MM.1S (cell line): ENCODE measurements around the gene PPIH.
"Not testable (repeated sequence)": the region's sequence is repeated elsewhere in the genome, so short reads cannot be mapped to it uniquely, and the experiment has no call there.

Source experiments
- DNase-seq: peaks from one replicate; pipeline ENCODE4 v3.0.0-alpha.2; 2015
- H2AFZ ChIP-seq: fragments of 300-600 bp; sonication (generic); 2 replicates; pipeline ENCODE4 v1.6.0; 2016; ENCODE audit warnings: antibody characterized with exemption, low read length
- H3F3A ChIP-seq: fragments of 300-600 bp; sonication (generic); 2 replicates; pipeline ENCODE4 v1.6.1; 2016; ENCODE audit warnings: mild to moderate bottlenecking, antibody characterized with exemption, low read length, moderate library complexity, mixed read lengths; ENCODE audit not compliant: insufficient read depth
- H3K27ac ChIP-seq: fragments of 300-600 bp; sonication (generic); 2 replicates; pipeline ENCODE4 v1.5.1; 2016; ENCODE audit warnings: mild to moderate bottlenecking, low read length
- H3K27me3 ChIP-seq: fragments of 300-600 bp; sonication (generic); replicated peaks from 2 replicates; pipeline ENCODE4 v1.6.0; 2016; ENCODE audit warnings: low read length; ENCODE audit not compliant: insufficient read depth
- H3K36me3 ChIP-seq: fragments of 300-600 bp; sonication (generic); replicated peaks from 2 replicates; pipeline ENCODE4 v1.6.1; 2016; ENCODE audit warnings: mild to moderate bottlenecking, low read length, mixed read lengths; ENCODE audit not compliant: insufficient read depth
- H3K4me1 ChIP-seq: fragments of 300-600 bp; sonication (generic); 2 replicates; pipeline ENCODE4 v1.6.1; 2016; ENCODE audit warnings: low read length, mixed read lengths
- H3K4me2 ChIP-seq: fragments of 300-600 bp; sonication (generic); 2 replicates; pipeline ENCODE4 v1.6.0; 2016; ENCODE audit warnings: low read depth, low read length
- H3K4me3 ChIP-seq: fragments of 300-600 bp; sonication (generic); 2 replicates; pipeline ENCODE4 v1.5.1; 2016; ENCODE audit warnings: low read length, mixed read lengths
- H3K79me2 ChIP-seq: fragments of 300-600 bp; sonication (generic); 2 replicates; pipeline ENCODE4 v1.6.1; 2016; ENCODE audit warnings: mixed run types, low read length, mixed read lengths
- H3K9ac ChIP-seq: fragments of 300-600 bp; sonication (generic); 2 replicates; pipeline ENCODE4 v1.6.1; 2016; ENCODE audit warnings: low read length, mixed read lengths
- H3K9me2 ChIP-seq: fragments of 300-600 bp; sonication (generic); replicated peaks from 2 replicates; pipeline ENCODE4 v1.6.1; 2016; ENCODE audit warnings: mild to moderate bottlenecking, low read length, mixed read lengths; ENCODE audit not compliant: insufficient read depth
- H3K9me3 ChIP-seq: fragments of 300-600 bp; sonication (generic); replicated peaks from 2 replicates; pipeline ENCODE4 v1.6.1; 2016; ENCODE audit warnings: mild to moderate bottlenecking, low read length, mixed read lengths; ENCODE audit not compliant: insufficient read depth
- H4K20me1 ChIP-seq: fragments of 300-600 bp; sonication (generic); 2 replicates; pipeline ENCODE4 v1.6.1; 2016; ENCODE audit warnings: mild to moderate bottlenecking, low read length, moderate library complexity, mixed read lengths; ENCODE audit not compliant: insufficient read depth
- EZH2 ChIP-seq: fragments of 300-600 bp; sonication (generic); optimal IDR thresholded peaks from 2 replicates; pipeline ENCODE3; 2017; ENCODE audit warnings: low read depth, mild to moderate bottlenecking, antibody characterized with exemption, low read length, mixed read lengths
- EZH2phosphoT487 ChIP-seq: fragments of 300-600 bp; sonication (generic); IDR thresholded peaks from 2 replicates; pipeline ENCODE4 v1.6.1; 2018; ENCODE audit warnings: antibody characterized with exemption, low read length
- TF ChIP-seq, protein P1 (sequence below): fragments of 300-600 bp; sonication (generic); IDR thresholded peaks from 2 replicates; pipeline ENCODE4 v1.5.1; 2016; ENCODE audit warnings: antibody characterized with exemption, low read length, mixed read lengths

PPIH gene

DNA sequence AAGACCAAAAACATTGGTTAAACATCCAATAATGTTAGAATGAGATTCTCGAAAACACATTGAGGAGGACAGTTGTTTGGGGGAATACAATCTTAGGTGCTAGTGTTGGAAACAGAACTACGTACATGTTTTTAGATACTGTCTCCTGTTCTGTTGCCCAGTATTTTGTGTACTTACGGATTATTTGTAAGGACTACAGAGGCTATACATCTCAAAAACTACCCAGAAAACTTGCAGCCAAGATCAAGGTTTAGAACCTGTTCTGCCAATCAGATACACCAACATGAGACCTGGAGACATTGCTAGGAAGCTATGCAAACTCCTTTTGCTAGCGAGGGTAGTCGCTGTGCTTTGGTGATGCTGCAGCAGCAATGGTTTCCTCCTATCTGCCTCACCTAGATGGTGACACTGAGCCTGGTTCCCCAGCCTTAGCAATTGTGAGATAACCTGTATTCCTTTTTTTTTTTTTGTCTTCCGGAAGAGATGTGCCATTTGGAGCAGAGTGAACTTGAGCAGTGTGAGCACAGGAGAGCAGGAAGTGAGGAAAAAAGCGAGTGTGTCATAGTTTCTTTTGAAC, 45.8 kb downstream of the PPIH start:
- Histone ChIP-seq H2AFZ (no peak overlapping the region), H3K9me3 (no peaks in the 10 kb centered on the region), H3K4me2 (no peak overlapping the region), H3K36me3 (peaks cover 38% of the 10 kb centered on the region), H3K9ac (no peak overlapping the region), H3K79me2 (peaks cover 68% of the 10 kb centered on the region), H3K27ac (no peak overlapping the region), H3F3A (no peaks in the 10 kb centered on the region), H3K9me2 (no peaks in the 10 kb centered on the region), H4K20me1 (peaks cover 4% of the 10 kb centered on the region; the same call in 1 of the 2 replicates), H3K4me3 (no peak overlapping the region), H3K27me3 (no peaks in the 10 kb centered on the region), H3K4me1 (no peaks in the 10 kb centered on the region)
- TF ChIP-seq, protein P1, sequence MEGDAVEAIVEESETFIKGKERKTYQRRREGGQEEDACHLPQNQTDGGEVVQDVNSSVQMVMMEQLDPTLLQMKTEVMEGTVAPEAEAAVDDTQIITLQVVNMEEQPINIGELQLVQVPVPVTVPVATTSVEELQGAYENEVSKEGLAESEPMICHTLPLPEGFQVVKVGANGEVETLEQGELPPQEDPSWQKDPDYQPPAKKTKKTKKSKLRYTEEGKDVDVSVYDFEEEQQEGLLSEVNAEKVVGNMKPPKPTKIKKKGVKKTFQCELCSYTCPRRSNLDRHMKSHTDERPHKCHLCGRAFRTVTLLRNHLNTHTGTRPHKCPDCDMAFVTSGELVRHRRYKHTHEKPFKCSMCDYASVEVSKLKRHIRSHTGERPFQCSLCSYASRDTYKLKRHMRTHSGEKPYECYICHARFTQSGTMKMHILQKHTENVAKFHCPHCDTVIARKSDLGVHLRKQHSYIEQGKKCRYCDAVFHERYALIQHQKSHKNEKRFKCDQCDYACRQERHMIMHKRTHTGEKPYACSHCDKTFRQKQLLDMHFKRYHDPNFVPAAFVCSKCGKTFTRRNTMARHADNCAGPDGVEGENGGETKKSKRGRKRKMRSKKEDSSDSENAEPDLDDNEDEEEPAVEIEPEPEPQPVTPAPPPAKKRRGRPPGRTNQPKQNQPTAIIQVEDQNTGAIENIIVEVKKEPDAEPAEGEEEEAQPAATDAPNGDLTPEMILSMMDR, result no peak
- TF ChIP-seq EZH2 (no peak), EZH2phosphoT487 (no peak)
- no peak for DNase-seq

DNA sequence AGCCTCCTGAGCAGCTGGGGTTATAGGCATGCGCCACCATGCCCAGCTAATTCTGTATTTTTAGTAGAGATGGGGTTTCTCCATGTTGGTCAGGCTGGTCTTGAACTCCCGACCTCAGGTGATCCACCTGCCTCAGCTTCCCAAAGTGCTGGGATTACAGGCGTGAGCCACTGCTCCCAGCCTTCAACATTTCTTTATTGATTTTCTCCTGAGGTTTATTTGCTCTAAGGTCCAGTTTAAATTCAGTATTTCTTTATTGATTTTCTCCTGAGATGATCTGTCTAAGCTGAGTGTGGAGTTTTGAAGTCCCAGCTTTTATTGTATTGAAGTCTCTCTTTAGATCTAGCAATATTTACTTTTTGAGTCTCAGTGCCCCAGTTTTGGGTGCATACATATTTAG, 54.6 kb downstream of the PPIH start:
- H3K4me1 ChIP-seq, H3K9ac ChIP-seq, H3F3A ChIP-seq, H3K27ac ChIP-seq, H3K36me3 ChIP-seq, H3K9me3 ChIP-seq, H3K27me3 ChIP-seq, H4K20me1 ChIP-seq, H3K4me2 ChIP-seq, H2AFZ ChIP-seq, H3K4me3 ChIP-seq, DNase-seq, H3K9me2 ChIP-seq: not testable (repeated sequence)
- peaks cover 47% of the 10 kb centered on the region for H3K79me2 ChIP-seq

DNA sequence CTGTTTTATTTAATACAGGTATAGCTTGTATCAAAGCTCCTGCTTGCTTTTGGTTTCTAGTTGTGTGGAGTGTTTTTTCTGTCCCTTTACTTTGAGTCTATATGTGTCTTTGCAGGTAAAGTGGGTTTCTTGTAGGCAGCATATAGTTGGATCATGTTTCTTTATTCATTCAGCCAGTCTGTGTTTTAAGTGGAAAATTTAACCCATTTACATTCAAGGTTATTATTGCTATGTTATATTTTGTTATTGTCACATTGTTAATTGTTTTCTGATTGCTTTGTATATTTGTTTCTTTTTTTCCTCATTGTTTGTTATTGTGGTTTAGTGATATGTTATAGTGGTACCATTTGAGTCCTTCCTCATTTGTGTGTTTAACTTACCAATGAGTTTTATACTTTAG, 55.1 kb downstream of the PPIH start:
- Histone ChIP-seq H3F3A (0 out of 2 replicates have a peak, but pooled peaks cover 3% of the 10 kb centered on the region), H3K4me2 (no peak overlapping the region), H3K27me3 (no peaks in the 10 kb centered on the region), H3K27ac (no peak overlapping the region), H3K36me3 (no peaks in the 10 kb centered on the region), H4K20me1 (no peaks in the 10 kb centered on the region), H3K9me3 (no peaks in the 10 kb centered on the region), H3K4me3 (no peak overlapping the region), H2AFZ (no peak overlapping the region), H3K9me2 (no peaks in the 10 kb centered on the region), H3K4me1 (no peaks in the 10 kb centered on the region), H3K79me2 (peaks cover 42% of the 10 kb centered on the region), H3K9ac (no peak overlapping the region)
- TF ChIP-seq, protein P1, result no peak
- TF ChIP-seq EZH2phosphoT487 (no peak), EZH2 (no peak)
- no peak for DNase-seq

DNA sequence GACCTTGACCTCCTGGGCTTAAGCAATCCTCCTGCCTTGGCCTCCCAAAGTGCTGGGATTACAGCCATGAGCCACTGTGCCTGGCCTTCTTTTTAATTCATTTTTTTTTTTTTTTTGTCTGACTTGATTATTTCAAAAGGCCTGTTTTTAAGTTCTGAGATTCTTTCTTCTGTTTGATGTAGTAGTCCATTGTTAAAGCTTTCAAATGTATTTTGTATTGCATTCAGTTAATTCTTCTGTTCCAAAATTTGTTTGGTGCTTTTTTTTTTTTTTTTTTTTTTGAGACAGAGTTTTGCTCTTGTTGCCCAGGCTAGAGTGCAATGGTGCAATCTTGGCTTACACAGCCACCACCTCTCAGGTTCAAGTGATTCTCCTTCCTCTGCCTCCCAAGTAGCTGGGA, 56.2 kb downstream of the PPIH start:
- H3K4me1 ChIP-seq, H3K9ac ChIP-seq, H3K27me3 ChIP-seq, H4K20me1 ChIP-seq, H2AFZ ChIP-seq, H3K36me3 ChIP-seq, H3K4me2 ChIP-seq, H3F3A ChIP-seq, H3K4me3 ChIP-seq, DNase-seq, H3K9me3 ChIP-seq, H3K9me2 ChIP-seq, H3K27ac ChIP-seq: not testable (repeated sequence)
- peaks cover 38% of the 10 kb centered on the region for H3K79me2 ChIP-seq
